GM10248 (cell line): ENCODE data around the gene STYXL1.

Source experiments
- CTCF ChIA-PET: fragments of 300-600 bp; sonication (Branson Sonifier 250); formaldehyde crosslinking; extraction: SDS; loops from one replicate; lab custom pipeline; 2021; ENCODE audit warnings: antibody characterized with exemption; lab: Yijun Ruan, JAX
- POLR2A ChIA-PET: fragments of 350-650 bp; sonication (Branson Sonifier 250); formaldehyde crosslinking; extraction: SDS; loops from one replicate; lab custom pipeline; 2020; ENCODE audit warnings: antibody characterized with exemption; lab: Yijun Ruan, JAX
- DNase-seq: peaks from one replicate; pipeline ENCODE4 v3.0.0; 2012; ENCODE audit errors: extremely low spot score
- TF ChIP-seq, protein P1 (sequence below): IDR thresholded peaks from 2 replicates; pipeline ENCODE4 v1.5.1; 2012; ENCODE audit warnings: mild to moderate bottlenecking, low read depth; ENCODE audit errors: extremely low read depth, missing control alignments, control extremely low read depth

Gene STYXL1

DNA sequence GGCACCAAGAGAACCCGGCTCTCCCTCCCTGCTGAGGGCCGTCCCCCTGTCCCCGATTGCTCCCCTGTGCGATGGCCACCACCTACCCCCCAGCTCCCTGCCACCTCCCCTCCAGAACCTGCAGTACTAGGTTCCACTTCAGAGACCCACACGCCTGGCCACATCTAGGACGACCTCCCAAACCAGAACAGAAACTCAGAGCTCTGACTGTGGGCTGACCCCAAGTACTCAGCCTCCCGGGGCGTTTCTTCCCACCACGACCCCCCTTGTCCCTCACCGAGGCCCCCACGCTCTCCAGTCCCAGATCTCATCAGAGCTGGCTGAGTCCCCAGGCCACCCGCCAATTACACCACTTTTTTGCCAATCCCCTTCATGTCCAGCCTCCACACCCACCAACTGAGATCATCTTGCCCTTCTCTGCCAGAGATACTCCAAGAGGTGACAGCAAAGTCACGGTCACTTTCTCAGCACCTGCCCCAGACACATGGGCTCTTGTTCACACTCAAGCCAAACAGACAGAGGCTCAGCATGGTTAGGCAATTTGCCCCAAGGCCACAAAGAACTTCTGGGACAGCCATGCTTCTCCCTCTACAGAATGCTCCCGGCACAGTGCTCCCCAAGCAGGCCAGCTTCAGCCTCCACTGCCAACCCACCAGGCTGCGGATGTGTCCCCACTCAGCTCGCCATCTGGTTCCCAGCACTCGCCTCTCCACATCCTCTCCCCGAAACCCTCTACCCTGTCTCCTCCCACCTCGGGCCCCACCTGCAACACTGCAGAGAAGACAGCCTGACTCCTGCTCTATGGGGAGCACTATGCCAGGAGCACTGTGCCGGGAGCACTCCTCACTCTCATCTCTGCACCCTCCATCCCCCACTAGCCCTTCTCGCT, 58.1 kb downstream of the STYXL1 start:
- TF ChIP-seq, protein P1, sequence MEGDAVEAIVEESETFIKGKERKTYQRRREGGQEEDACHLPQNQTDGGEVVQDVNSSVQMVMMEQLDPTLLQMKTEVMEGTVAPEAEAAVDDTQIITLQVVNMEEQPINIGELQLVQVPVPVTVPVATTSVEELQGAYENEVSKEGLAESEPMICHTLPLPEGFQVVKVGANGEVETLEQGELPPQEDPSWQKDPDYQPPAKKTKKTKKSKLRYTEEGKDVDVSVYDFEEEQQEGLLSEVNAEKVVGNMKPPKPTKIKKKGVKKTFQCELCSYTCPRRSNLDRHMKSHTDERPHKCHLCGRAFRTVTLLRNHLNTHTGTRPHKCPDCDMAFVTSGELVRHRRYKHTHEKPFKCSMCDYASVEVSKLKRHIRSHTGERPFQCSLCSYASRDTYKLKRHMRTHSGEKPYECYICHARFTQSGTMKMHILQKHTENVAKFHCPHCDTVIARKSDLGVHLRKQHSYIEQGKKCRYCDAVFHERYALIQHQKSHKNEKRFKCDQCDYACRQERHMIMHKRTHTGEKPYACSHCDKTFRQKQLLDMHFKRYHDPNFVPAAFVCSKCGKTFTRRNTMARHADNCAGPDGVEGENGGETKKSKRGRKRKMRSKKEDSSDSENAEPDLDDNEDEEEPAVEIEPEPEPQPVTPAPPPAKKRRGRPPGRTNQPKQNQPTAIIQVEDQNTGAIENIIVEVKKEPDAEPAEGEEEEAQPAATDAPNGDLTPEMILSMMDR, result no peak
- ChIA-PET CTCF (interaction anchor here (1.1 kb wide), 1 partner anchor 123 kb away, joined by 3 read pairs; no protein-coding TSS in a partner anchor), POLR2A (no interaction called here)
- DNase-seq, result no peak

DNA sequence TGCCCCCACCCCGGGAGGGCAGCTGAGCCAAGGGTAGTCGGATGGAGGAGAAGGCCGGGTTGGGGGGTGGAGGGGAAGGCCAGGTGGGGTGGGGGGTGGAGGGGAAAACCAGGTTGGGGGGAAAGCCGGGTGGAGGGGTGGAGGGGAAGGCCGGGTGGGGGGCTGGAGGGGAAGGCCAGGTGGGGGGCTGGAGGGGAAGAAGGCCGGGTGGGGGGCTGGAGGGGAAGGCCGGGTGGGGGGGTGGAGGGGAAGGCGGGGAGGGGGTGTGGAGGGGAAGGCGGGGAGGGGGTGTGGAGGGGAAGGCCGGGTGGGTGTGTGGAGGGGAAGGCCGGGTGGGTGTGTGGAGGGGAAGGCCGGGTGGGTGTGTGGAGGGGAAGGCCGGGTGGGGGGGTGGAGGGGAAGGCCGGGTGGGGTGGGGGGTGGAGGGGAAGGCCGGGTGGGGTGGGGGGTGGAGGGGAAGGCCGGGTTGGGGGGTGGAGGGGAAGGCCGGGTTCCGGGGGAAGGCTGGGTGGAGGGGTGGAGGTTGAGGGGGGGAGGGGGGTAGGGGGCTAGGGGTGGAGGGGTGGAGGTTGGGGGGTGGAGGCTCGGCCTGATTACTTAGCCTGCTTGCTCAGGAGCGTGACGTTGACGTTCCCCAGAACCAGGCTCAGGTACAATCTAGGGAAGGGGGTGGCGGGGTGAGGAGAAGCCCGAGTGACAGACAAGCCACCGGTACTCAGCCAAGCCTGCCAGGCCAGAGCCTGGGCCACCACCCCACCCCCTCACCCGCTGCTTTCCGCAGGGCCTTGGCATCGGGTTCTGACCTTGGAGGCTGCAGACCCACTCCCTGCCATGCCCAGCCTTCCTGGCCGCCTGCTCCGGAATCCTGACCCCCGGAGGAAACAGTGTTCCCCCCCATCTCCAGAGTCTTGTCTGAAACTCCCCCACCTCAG, 59.0 kb downstream of the STYXL1 start:
- DNase-seq, result no peak
- ChIA-PET CTCF (interaction anchor here (1.1 kb wide), 1 partner anchor 122 kb away, joined by 3 read pairs; no protein-coding TSS in a partner anchor), POLR2A (no interaction called here)
- TF ChIP-seq, protein P1, result no peak

DNA sequence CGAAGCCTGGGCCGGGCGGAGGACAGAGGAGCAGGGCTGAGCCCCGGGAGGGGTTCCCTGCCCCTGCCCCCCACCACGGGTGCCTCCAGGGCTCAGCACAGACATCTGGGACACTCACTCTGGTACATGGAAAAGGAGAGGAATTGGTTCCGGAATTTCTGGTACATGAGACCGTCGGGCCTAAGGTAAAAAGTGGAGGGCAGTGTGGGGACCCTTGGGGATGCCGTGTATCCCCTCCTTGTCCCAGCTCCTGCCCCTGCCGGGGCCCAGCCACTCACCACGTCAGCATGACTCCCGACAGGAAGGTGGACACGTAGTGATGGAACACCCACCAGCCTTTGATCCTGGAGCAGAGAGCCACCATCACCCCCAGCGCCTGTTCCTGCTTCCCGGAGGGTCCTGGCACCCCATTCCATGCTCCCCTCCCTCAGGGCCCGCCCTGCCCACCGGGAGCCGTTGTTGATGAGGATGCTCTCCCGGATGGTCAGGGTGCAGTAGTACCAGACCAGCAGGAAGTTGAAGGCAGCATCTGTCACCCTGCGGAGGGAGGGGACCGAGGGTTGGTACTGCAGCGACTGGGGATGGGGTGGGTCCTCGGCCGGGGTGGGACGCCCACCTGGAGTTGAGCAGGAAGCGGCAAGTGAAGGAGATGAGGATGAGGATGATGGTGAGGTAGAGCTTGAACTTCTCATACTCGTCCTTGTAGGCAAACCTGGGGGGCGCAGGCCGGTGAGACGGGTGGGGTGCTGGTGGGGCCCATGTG, 59.8 kb downstream of the STYXL1 start:
- ChIA-PET CTCF (no interaction called here), POLR2A (no interaction called here)
- TF ChIP-seq, protein P1, result no peak
- DNase-seq, result no peak

DNA sequence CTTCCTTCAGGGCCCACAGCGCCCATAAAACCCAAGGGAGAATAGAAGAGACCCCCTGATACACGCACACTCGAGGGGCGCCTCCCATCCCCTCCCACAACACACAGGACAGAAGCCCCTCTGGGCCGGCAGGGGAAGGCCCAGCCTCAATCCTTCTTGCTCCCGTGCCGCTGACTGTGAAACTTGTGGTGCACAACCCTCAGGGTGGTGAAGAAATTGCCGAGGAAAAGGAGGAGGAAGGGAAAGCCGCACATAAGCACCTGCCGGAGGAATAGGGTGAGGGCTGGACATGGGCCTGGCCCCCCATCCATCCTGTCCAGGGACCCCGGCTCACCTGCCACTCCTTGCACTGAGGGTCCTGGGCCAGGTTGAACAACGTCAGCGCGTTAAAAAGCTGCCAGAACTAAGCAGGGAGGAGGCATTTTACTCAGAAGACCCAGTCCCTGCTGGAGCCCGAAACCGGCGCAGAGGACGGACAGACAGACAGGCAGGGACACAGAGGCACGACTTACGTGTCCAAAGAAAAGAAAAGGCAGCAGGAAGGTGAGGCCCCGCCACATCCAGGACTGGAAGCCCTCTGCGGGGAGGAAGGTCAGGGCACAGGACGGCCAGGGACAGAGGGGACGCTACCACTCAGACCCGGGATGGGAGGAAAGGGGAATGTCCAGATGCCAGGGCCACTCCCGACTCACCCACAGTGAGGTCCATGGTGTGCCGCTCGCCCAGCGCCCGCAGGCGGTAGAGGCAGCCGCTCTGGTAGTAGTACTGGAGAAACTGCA, 60.6 kb downstream of the STYXL1 start:
- TF ChIP-seq, protein P1, result no peak
- no peak for DNase-seq
- CTCF ChIA-PET, result no interaction called here
- POLR2A ChIA-PET, result no interaction called here

DNA sequence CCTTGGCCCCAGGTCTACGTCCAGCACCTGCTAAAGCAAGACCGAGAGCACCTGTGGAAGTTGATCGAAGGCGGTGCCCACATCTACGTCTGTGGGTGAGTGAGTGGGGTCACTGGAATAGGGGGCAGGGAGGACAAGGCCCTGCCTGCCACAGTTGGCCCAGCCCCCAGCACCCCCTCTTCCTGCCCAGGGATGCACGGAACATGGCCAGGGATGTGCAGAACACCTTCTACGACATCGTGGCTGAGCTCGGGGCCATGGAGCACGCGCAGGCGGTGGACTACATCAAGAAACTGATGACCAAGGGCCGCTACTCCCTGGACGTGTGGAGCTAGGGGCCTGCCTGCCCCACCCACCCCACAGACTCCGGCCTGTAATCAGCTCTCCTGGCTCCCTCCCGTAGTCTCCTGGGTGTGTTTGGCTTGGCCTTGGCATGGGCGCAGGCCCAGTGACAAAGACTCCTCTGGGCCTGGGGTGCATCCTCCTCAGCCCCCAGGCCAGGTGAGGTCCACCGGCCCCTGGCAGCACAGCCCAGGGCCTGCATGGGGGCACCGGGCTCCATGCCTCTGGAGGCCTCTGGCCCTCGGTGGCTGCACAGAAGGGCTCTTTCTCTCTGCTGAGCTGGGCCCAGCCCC, 61.5 kb downstream of the STYXL1 start:
- POLR2A ChIA-PET, result no interaction called here
- CTCF ChIA-PET, result no interaction called here
- TF ChIP-seq, protein P1, result no peak

More for the DNA sequence above, 61.5 kb downstream of the STYXL1 start:
- no peak for DNase-seq
